ENCODE measurements around the gene METTL8. TPM values are rescaled to one million over a fixed set of nuclear protein-coding genes. Genes with fewer than 3 reads are reported as not detected.
"Not testable (repeated sequence)": the region's sequence is repeated elsewhere in the genome, so short reads cannot be mapped to it uniquely, and the experiment has no call there.

The METTL8 gene
- total RNA-seq, 1 donor from 2014 or later, result 11.0 TPM

- no peak for DNase-seq (ENCODE audit: low spot score)
These were observed 30.7 kb downstream of the METTL8 start for GRCh38 chr2:171402906-171403580.

- no peak for DNase-seq (ENCODE audit: low spot score)
These were observed 31.8 kb downstream of the METTL8 start for GRCh38 chr2:171401947-171402346.

GRCh38 chr2:171400395-171400794, 33.4 kb downstream of the METTL8 start:
- DNase-seq (ENCODE audit: low spot score), result no peak

GRCh38 chr2:171399292-171399691, 34.5 kb downstream of the METTL8 start:
- DNase-seq (ENCODE audit: low spot score), result no peak

- no peak for DNase-seq (ENCODE audit: low spot score)
These were observed 39.5 kb downstream of the METTL8 start for GRCh38 chr2:171394164-171394740.

GRCh38 chr2:171393487-171393886, 40.3 kb downstream of the METTL8 start:
- no peak for DNase-seq (ENCODE audit: low spot score)

- DNase-seq (ENCODE audit: low spot score), result no peak
These were observed 42.3 kb downstream of the METTL8 start for GRCh38 chr2:171391532-171391931.

- DNase-seq (ENCODE audit: low spot score), result no peak
These were observed 42.8 kb downstream of the METTL8 start for GRCh38 chr2:171390941-171391516.

- no peak for DNase-seq (ENCODE audit: low spot score)
These were observed 44.0 kb downstream of the METTL8 start for GRCh38 chr2:171389780-171390179.

- DNase-seq (ENCODE audit: low spot score), result no peak
These were observed 44.5 kb downstream of the METTL8 start for GRCh38 chr2:171389325-171389724.

- no peak for DNase-seq (ENCODE audit: low spot score)
These were observed 46.7 kb downstream of the METTL8 start for GRCh38 chr2:171387052-171387451.

- no peak for DNase-seq (ENCODE audit: low spot score)
These were observed 47.2 kb downstream of the METTL8 start for GRCh38 chr2:171386627-171387026.

- no peak for DNase-seq (ENCODE audit: low spot score)
These were observed 50.7 kb downstream of the METTL8 start for GRCh38 chr2:171383134-171383533.

- not testable (repeated sequence) for DNase-seq (ENCODE audit: low spot score)
These were observed 51.6 kb downstream of the METTL8 start for GRCh38 chr2:171382175-171382574.

GRCh38 chr2:171377852-171378251, 55.9 kb downstream of the METTL8 start:
- DNase-seq (ENCODE audit: low spot score), result not testable (repeated sequence)

- no peak for DNase-seq (ENCODE audit: low spot score)
These were observed 66.1 kb downstream of the METTL8 start for GRCh38 chr2:171367692-171368091.

- DNase-seq (ENCODE audit: low spot score), result no peak
These were observed 68.0 kb downstream of the METTL8 start for GRCh38 chr2:171365778-171366177.

- no peak for DNase-seq (ENCODE audit: low spot score)
These were observed 68.6 kb downstream of the METTL8 start for GRCh38 chr2:171365232-171365631.

- no peak for DNase-seq (ENCODE audit: low spot score)
These were observed 71.4 kb downstream of the METTL8 start for GRCh38 chr2:171362396-171362795.

- no peak for DNase-seq (ENCODE audit: low spot score)
These were observed 72.9 kb downstream of the METTL8 start for GRCh38 chr2:171360905-171361304.

GRCh38 chr2:171353746-171354145, 80.0 kb downstream of the METTL8 start:
- not testable (repeated sequence) for DNase-seq (ENCODE audit: low spot score)

- no peak for DNase-seq (ENCODE audit: low spot score)
These were observed 85.7 kb downstream of the METTL8 start for GRCh38 chr2:171348056-171348455.

- DNase-seq (ENCODE audit: low spot score), result peak; percentile 10
These were observed 86.2 kb downstream of the METTL8 start for GRCh38 chr2:171347591-171348032.

Measured in mucosa of gallbladder (tissue), 1 donor.